Measurements from ENCODE around the gene PDE1A.

Gene PDE1A

GRCh38 chr2:182426918-182427240 is at the start of gene PDE1A:
PDE1A (minus strand) TSS chr2:182427036.
- DNase-seq: no peak

- no peak for DNase-seq
Observed at GRCh38 chr2:182473635-182474034, 46.8 kb upstream of the PDE1A start.

GRCh38 chr2:182463760-182464159 is 36.9 kb upstream of the PDE1A start:
- no peak for DNase-seq

GRCh38 chr2:182456784-182457183 is 29.9 kb upstream of the PDE1A start:
- no peak for DNase-seq

GRCh38 chr2:182452456-182452990 is 25.7 kb upstream of the PDE1A start:
- no peak for DNase-seq

- no peak for DNase-seq
Observed at GRCh38 chr2:182448371-182448770, 21.5 kb upstream of the PDE1A start.

GRCh38 chr2:182447863-182448262 is 21.0 kb upstream of the PDE1A start:
- DNase-seq: no peak

GRCh38 chr2:182447163-182447562 is 20.3 kb upstream of the PDE1A start:
- no peak for DNase-seq

- DNase-seq: no peak
Observed at GRCh38 chr2:182446087-182446486, 19.3 kb upstream of the PDE1A start.

- no peak for DNase-seq
Observed at GRCh38 chr2:182445391-182445965, 18.6 kb upstream of the PDE1A start.

- no peak for DNase-seq
Observed at GRCh38 chr2:182444806-182445205, 18.0 kb upstream of the PDE1A start.

- DNase-seq: no peak
Observed at GRCh38 chr2:182444170-182444569, 17.3 kb upstream of the PDE1A start.

GRCh38 chr2:182436252-182436651 is 9.4 kb upstream of the PDE1A start:
- no peak for DNase-seq

- no peak for DNase-seq
Observed at GRCh38 chr2:182435754-182436153, 8.9 kb upstream of the PDE1A start.

GRCh38 chr2:182432051-182432450 is 5.2 kb upstream of the PDE1A start:
- no peak for DNase-seq

- no peak for DNase-seq
Observed at GRCh38 chr2:182428476-182428875, 1.6 kb upstream of the PDE1A start.

GRCh38 chr2:182426082-182426917 is 536 bp downstream of the PDE1A start:
- no peak for DNase-seq

- no peak for DNase-seq
Observed at GRCh38 chr2:182422864-182423263, 4.0 kb downstream of the PDE1A start.

GRCh38 chr2:182420669-182421068 is 6.2 kb downstream of the PDE1A start:
- no peak for DNase-seq

GRCh38 chr2:182416861-182417260 is 10.0 kb downstream of the PDE1A start:
- no peak for DNase-seq

- no peak for DNase-seq
Observed at GRCh38 chr2:182416191-182416590, 10.6 kb downstream of the PDE1A start.

GRCh38 chr2:182415771-182416170 is 11.1 kb downstream of the PDE1A start:
- DNase-seq: no peak

GRCh38 chr2:182412858-182413257 is 14.0 kb downstream of the PDE1A start:
- no peak for DNase-seq

GRCh38 chr2:182410120-182410519 is 16.7 kb downstream of the PDE1A start:
- DNase-seq: no peak

- no peak for DNase-seq
Observed at GRCh38 chr2:182406221-182406620, 20.6 kb downstream of the PDE1A start.
